GM12878 (cell line): ENCODE results near the gene MYL7. TPM values are rescaled to one million over a fixed set of nuclear protein-coding genes. Genes with fewer than 3 reads are reported as not detected.

ENCODE experiments used
- ATAC-seq: fragments of 200-7000 bp; cut with Tn5 transposase; 3 replicates; pipeline ENCODE4 v1.9.1; 2020; ENCODE audit warnings: mild to moderate bottlenecking, moderate library complexity
- BruUV-seq: library from RNA; stranded (reverse); fragments of 400-500 nt; replicated peaks from 2 replicates; lab custom pipeline; 2021; lab: Mats Ljungman, UMichigan
- CTCF ChIA-PET: fragments of 300-600 bp; sonication (Branson Sonifier 250); formaldehyde crosslinking; extraction: SDS; loops from one replicate; lab custom pipeline; 2021; ENCODE audit warnings: inconsistent platforms; lab: Yijun Ruan, JAX
- POLR2A ChIA-PET: fragments of 350-600 bp; formaldehyde crosslinking; extraction: SDS; loops from one replicate; lab custom pipeline; 2021; ENCODE audit warnings: inconsistent platforms; lab: Charles Lee
- RAD21 ChIA-PET: fragments of 300-600 bp; sonication (Branson Sonifier 250); formaldehyde crosslinking; loops from one replicate; lab custom pipeline; 2023; ENCODE audit warnings: antibody characterized with exemption; ENCODE audit not compliant: unreplicated experiment; lab: Charles Lee
- SMC1A ChIA-PET: fragments of 300-600 bp; sonication (Branson Sonifier 250); formaldehyde crosslinking; loops from one replicate; lab custom pipeline; 2023; ENCODE audit not compliant: unreplicated experiment, uncharacterized antibody; lab: Charles Lee
- DNase-seq: peaks from one replicate; pipeline ENCODE4 v3.0.0-alpha.2; 2011; ENCODE audit warnings: low read depth, low spot score
- FAIRE-seq: peaks from 3 replicates; lab custom pipeline; 2011; peaks lifted over from hg19 to GRCh38; lab: Jason Lieb, UNC
- H2AFZ ChIP-seq: 2 replicates; pipeline ENCODE4 v1.6.0; 2011; ENCODE audit warnings: low read depth, low read length, control low read depth; ENCODE audit not compliant: control insufficient read depth
- H3K27ac ChIP-seq: 2 replicates; pipeline ENCODE4 v1.5.1; 2011; ENCODE audit warnings: control low read depth; ENCODE audit not compliant: control insufficient read depth, insufficient read depth
- H3K27me3 ChIP-seq, 2 experiments: replicated peaks in 1 of 2; 2 replicates each; pipeline versions ENCODE4 v1.6.0 to v1.6.1; 2011; ENCODE audit warnings: low read length in 1 of 2; ENCODE audit not compliant: control insufficient read depth in 2 of 2, insufficient read depth in 2 of 2
- H3K36me3 ChIP-seq, 2 experiments: 2 replicates each; pipeline ENCODE4 v1.5.1; 2011; ENCODE audit warnings: low read length in 1 of 2; ENCODE audit not compliant: control insufficient read depth in 2 of 2, insufficient read depth in 2 of 2
- H3K4me1 ChIP-seq: 2 replicates; pipeline ENCODE4 v1.6.1; 2011; ENCODE audit warnings: mild to moderate bottlenecking, low read length, moderate library complexity, mixed read lengths; ENCODE audit not compliant: control insufficient read depth, insufficient read depth
- H3K4me2 ChIP-seq: 2 replicates; pipeline ENCODE4 v1.6.0; 2011; ENCODE audit warnings: control low read depth; ENCODE audit not compliant: control insufficient read depth, insufficient read depth
- H3K4me3 ChIP-seq: fragments of 200-600 bp; sonication (generic); 2 replicates; pipeline ENCODE4 v1.5.1; 2016
- H3K79me2 ChIP-seq: 2 replicates; pipeline ENCODE4 v1.6.0; 2011; ENCODE audit warnings: low read length; ENCODE audit not compliant: control insufficient read depth, insufficient read depth
- H3K9ac ChIP-seq: 2 replicates; pipeline ENCODE4 v1.8.0; 2011; ENCODE audit warnings: low read length, control low read depth, mixed read lengths; ENCODE audit not compliant: control insufficient read depth, insufficient read depth
- H3K9me3 ChIP-seq: replicated peaks from 3 replicates; pipeline ENCODE4 v1.5.1; 2011; ENCODE audit warnings: mild to moderate bottlenecking, low read length; ENCODE audit not compliant: control insufficient read depth, insufficient read depth
- H4K20me1 ChIP-seq: 2 replicates; pipeline ENCODE4 v1.6.0; 2011; ENCODE audit not compliant: control insufficient read depth, insufficient read depth
- BHLHE40 ChIP-seq, 2 experiments: fragments of 450-650 bp in 1 of 2; IDR thresholded peaks; 2 replicates each; pipeline ENCODE4 v1.6.1; 2011 to 2017; ENCODE audit warnings: low read depth in 2 of 2, borderline replicate concordance in 1 of 2, improper control_type of control experiment in 1 of 2, low read length in 1 of 2, mild to moderate bottlenecking in 1 of 2
- EED ChIP-seq: sonication (generic); IDR thresholded peaks from 2 replicates; pipeline ENCODE4 v1.6.1; 2016; ENCODE audit warnings: antibody characterized with exemption, low read depth
- GABPA ChIP-seq: IDR thresholded peaks from 2 replicates; pipeline ENCODE4 v1.6.1; 2014; ENCODE audit warnings: antibody characterized with exemption, low read depth, mild to moderate bottlenecking, inconsistent platforms
- KAT2A ChIP-seq: conservative IDR thresholded peaks from 2 replicates; pipeline ENCODE4 v1.6.1; 2011; ENCODE audit warnings: low read depth, low read length; ENCODE audit not compliant: control insufficient read depth
- LARP7 ChIP-seq: fragments of 450-650 bp; IDR thresholded peaks from 2 replicates; pipeline ENCODE4 v1.6.1; 2017; ENCODE audit warnings: mild to moderate bottlenecking
- SPI1 ChIP-seq: IDR thresholded peaks from 2 replicates; pipeline ENCODE4 v1.6.1; 2011; ENCODE audit warnings: low read depth, mild to moderate bottlenecking, low read length, moderate library complexity, borderline replicate concordance; ENCODE audit not compliant: insufficient read depth
- TCF12 ChIP-seq: IDR thresholded peaks from 2 replicates; pipeline ENCODE4 v1.6.1; 2011; ENCODE audit warnings: low read depth, mild to moderate bottlenecking, low read length
- TCF3 ChIP-seq: IDR thresholded peaks from 2 replicates; pipeline ENCODE4 v1.6.1; 2012; ENCODE audit warnings: low read depth, mild to moderate bottlenecking, low read length, borderline replicate concordance; ENCODE audit not compliant: insufficient read depth
- ZNF274 ChIP-seq: IDR thresholded peaks from one replicate; pipeline ENCODE4 v1.8.0; 2011; ENCODE audit not compliant: insufficient read length, insufficient read depth
- WGBS: methylation state at CpG from one replicate; pipeline ENCODE4 v1.1.6; 2016; ENCODE audit warnings: low lambda C conversion rate; ENCODE audit not compliant: insufficient replicate concordance, insufficient coverage; ENCODE audit errors: missing lambda C conversion rate; 5-methylcytosine and 5-hydroxymethylcytosine counted together
- in situ Hi-C: fragments of 300-500 bp; cut with MboI; formaldehyde crosslinking; loops from 9 replicates; pipeline ENCODE4 v1.14.3; 2018; ENCODE audit warnings: mixed read lengths
- intact Hi-C: fragments of 100-400 bp; cut with micrococcal nuclease; formaldehyde crosslinking; loops from one replicate; pipeline ENCODE4 v1.14.2; 2022; ENCODE audit not compliant: unreplicated experiment
- polyA plus RNA-seq, 11 experiments: library from polyadenylated mRNA; depleted of rRNA in 4 of 11; unstranded in 6 of 11; stranded (reverse) in 5 of 11; fragments of >200 nt; fragmentation: Nextera tagmentation in 4 of 11; fragmentation: Illumina TruSeq in 1 of 11; extraction: Ambion mirVana in 4 of 11; extraction: Trizol in 1 of 11; gene quantifications; 1 replicate in 1 of 11; 2 replicates in 10 of 11; pipeline versions ENCODE4 v1.2.1 to v1.2.3, GENCODE V29; 2011 to 2016; ENCODE audit warnings: inconsistent platforms in 2 of 11, missing spikeins in 2 of 11, low read depth in 1 of 11
- total RNA-seq, 4 experiments: library from RNA; depleted of rRNA in 3 of 4; stranded (reverse); fragments of >200 nt in 3 of 4; fragmentation: Illumina TruSeq in 1 of 4; extraction: Trizol in 1 of 4; gene quantifications; 2 replicates each; pipeline versions ENCODE4 v1.2.1 to v1.2.3, GENCODE V29; 2013 to 2021

Gene MYL7
- total and polyA plus RNA-seq, 10 of the 15 experiments (the other 5 are each of a cell fraction or from before 2014, with no cell fraction given), result 1.9 TPM; not detected in 9

GRCh38 chr7:44150466-44150832, 9.3 kb upstream of the MYL7 start:
- BruUV-seq, result no TSS peak
- H4K20me1 ChIP-seq, result no peaks in the 10 kb centered on the region
- H3K4me2 ChIP-seq, result 0 out of 2 replicates have a peak overlapping the region, but pooled peaks have one; percentile 17
- CTCF ChIA-PET, result interaction anchor here (0.9 to 1.3 kb wide), 3 partner anchors 13 to 305 kb away, joined by 3 read pairs; no protein-coding TSS in a partner anchor
- FAIRE-seq (peak; percentile 52), ATAC-seq (peak; percentile 78), DNase-seq (peak; percentile 23)
- H3K9me3 ChIP-seq, result no peaks in the 10 kb centered on the region
- TF ChIP-seq TCF12, result 0 out of 2 replicates have a peak, but pooled peaks have one; percentile 2
- TF ChIP-seq TCF3, result 0 out of 2 replicates have a peak, but pooled peaks have one; percentile 19
- peak; percentile 60 for TF ChIP-seq SPI1
- no peak for TF ChIP-seq LARP7
- TF ChIP-seq BHLHE40 (IDR thresholded peaks at IDR 0.05; ENCODE audit: borderline replicate concordance in 1 of 2, low read depth in 2 of 2, low read length in 1 of 2), result peak in 1 of 2 experiments; percentile 74; a peak in 2 of 4 replicates
- no peak for TF ChIP-seq KAT2A
- TF ChIP-seq ZNF274, result no peak
- TF ChIP-seq EED, result 0 out of 2 replicates have a peak, but pooled peaks have one; percentile 12
- no peak for TF ChIP-seq GABPA
- POLR2A ChIA-PET, result no interaction called here
- H3K27ac ChIP-seq, result no peak overlapping the region
- H3K9ac ChIP-seq, result no peak overlapping the region
- RAD21 ChIA-PET, result interaction anchor here (0.9 kb wide), 1 partner anchor 13 kb away, joined by 3 read pairs; no protein-coding TSS in a partner anchor
- no peak overlapping the region; the same call in 1 of the 2 replicates for H2AFZ ChIP-seq
- H3K4me1 ChIP-seq, result peaks cover 5% of the 10 kb centered on the region
- no peaks in the 10 kb centered on the region for H3K36me3 ChIP-seq
- in situ Hi-C loops, result no loop called here
- no peaks in the 10 kb centered on the region; a peak in 2 of 4 replicates for H3K27me3 ChIP-seq
- no peaks in the 10 kb centered on the region for H3K79me2 ChIP-seq
- intact Hi-C loops, result loop anchor here (5.0 kb wide), 1 partner anchor 42 kb away; no protein-coding TSS in a partner anchor
- SMC1A ChIA-PET, result no interaction called here
- 22% methylated on average over 5 of the region's 5 CpGs for WGBS
- H3K4me3 ChIP-seq, result no peak overlapping the region
